Naive thymus-derived CD8-positive, alpha-beta T cell (primary cell): ENCODE data around the gene YWHAQ. TPM values are rescaled to one million over a fixed set of nuclear protein-coding genes. Genes with fewer than 3 reads are reported as not detected.

ENCODE experiments used
- ATAC-seq, 2 donors: fragments of 150-1000 bp; cut with Tn5 transposase in 1 of 2; sonication (Bioruptor Pico), chemical (Tn5 transposase) in 1 of 2; 1 replicate in 1 of 2; 2 replicates in 1 of 2; pipeline ENCODE4 v1.10.0; 2021; ENCODE audit warnings: mild to moderate bottlenecking in 2 of 2, moderate library complexity in 2 of 2
- POLR2A ChIA-PET: fragments of 350-600 bp; sonication (Branson Sonifier 250); formaldehyde crosslinking; loops from one replicate; lab custom pipeline; 2021; ENCODE audit warnings: antibody characterized with exemption; lab: Charles Lee
- DNase-seq, 10 donors: peaks; one replicate each; pipeline versions ENCODE4 v3.0.0 to v3.0.0-alpha.2; 2020 to 2022
- H3K27ac Mint-ChIP-seq, 10 donors: one replicate each; pipeline ENCODE4 v1.8.0; 2020 to 2022; ENCODE audit warnings: mild to moderate bottlenecking in 10 of 10, mixed read lengths in 10 of 10, moderate library complexity in 4 of 10, inconsistent platforms in 1 of 10
- H3K27me3 Mint-ChIP-seq, 5 donors: one replicate each; pipeline ENCODE4 v1.8.0; 2021 to 2022; ENCODE audit warnings: mixed read lengths in 5 of 5
- H3K36me3 Mint-ChIP-seq, 3 donors: one replicate each; pipeline ENCODE4 v1.8.0; 2020 to 2022; ENCODE audit warnings: mixed read lengths in 3 of 3, mild to moderate bottlenecking in 2 of 3, inconsistent platforms in 1 of 3
- H3K4me1 Mint-ChIP-seq, 4 donors: one replicate each; pipeline ENCODE4 v1.8.0; 2021 to 2022; ENCODE audit warnings: mixed read lengths in 4 of 4
- H3K4me3 Mint-ChIP-seq, 10 donors: one replicate each; pipeline ENCODE4 v1.8.0; 2020 to 2022; ENCODE audit warnings: mild to moderate bottlenecking in 10 of 10, mixed read lengths in 10 of 10, moderate library complexity in 6 of 10, inconsistent platforms in 1 of 10
- H3K9me3 Mint-ChIP-seq, 9 donors: one replicate each; pipeline ENCODE4 v1.8.0; 2020 to 2022; ENCODE audit warnings: mixed read lengths in 9 of 9, mild to moderate bottlenecking in 3 of 9, inconsistent platforms in 1 of 9, moderate library complexity in 1 of 9
- polyA plus RNA-seq, 3 donors: library from polyadenylated mRNA; unstranded; fragments of 300-500 nt; fragmentation: Illumina TruSeq; gene quantifications; one replicate each; pipeline ENCODE4 v1.2.3, GENCODE V29; 2021
- total RNA-seq, 8 experiments: library from RNA in 2 of 8; stranded (reverse) in 2 of 8; gene quantifications; one replicate each; pipeline ENCODE4 v1.2.3 and lab custom pipeline; 2021 to 2026

The YWHAQ gene
- total RNA-seq (100 to 1,000 TPM in 1 of 2 experiments, 10 to 100 TPM in 1; 99.2 to 113 TPM), polyA plus RNA-seq (100 to 1,000 TPM; 195 to 348 (median 236) TPM), total RNA-seq (lab: John Stamatoyannopoulos, UW) (106 to 750 (median 156) reads per million in 6 experiments)

DNA sequence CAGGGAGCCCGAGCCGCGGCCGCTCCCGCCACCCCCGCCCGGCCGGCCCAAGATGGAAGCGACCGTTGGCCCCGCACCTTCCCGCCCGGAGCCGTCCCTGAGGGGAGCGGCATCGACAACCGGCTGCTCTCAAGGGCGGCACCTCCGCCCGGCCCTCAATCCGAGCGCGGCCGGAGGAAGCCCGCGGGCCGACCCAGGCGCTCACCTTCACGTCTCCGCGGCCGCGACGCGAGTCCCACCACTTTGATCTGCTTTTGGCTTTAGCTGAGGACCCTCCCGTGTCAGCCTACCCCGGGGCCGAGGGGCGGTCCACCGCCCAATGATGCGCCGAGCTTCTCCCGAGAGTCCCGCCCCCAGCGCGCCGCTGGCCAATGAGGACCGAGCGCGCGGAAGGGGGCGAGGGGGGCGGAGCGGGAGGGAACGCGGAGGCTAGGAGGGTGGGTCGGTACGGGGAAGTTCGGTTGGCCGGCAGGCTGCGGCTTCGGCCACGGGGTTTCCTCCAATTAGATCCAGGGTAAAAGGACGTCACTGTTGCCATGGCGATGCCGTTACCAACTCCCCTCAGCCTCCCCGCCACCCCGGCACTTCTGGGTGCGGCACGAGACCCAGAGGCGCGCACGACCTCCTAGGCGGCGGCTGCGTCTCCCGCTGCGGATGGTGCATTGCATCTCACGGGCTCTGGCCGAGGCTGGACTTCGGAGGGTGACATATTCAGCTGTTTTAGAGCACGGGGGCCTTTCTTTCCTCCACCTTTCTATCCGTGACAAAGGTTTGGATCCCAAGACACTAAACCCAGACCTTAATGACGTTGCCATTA lies at the start of gene YWHAQ:
Gene YWHAQ (minus strand): TSS at position 262 of the 817 bp plus-strand sequence. CDS start 545 bp downstream, outside the sequence.
- Mint-ChIP-seq H3K27me3 (no peaks in the 10 kb centered on the region), H3K36me3 (peaks cover 0 to 33% (median 10%) of the 10 kb centered on the region in 3 donors), H3K27ac (peak within 1 kb of the TSS; percentile 80 to 97 (median 95)), H3K9me3 (no peaks in the 10 kb centered on the region), H3K4me3 (peak within 1 kb of the TSS; percentile 90 to 97 (median 94)), H3K4me1 (peaks cover 19 to 56% (median 51%) of the 10 kb centered on the region in 4 donors)
- ATAC-seq (peak; percentile 86 to 88), DNase-seq (peak; percentile 94 to 99 (median 96))
- POLR2A ChIA-PET = interaction anchor here (0.6 to 3.5 kb wide), 14 partner anchors 12 to 212 kb away, joined by 3 to 30 read pairs (median 4); partner anchors contain the start of genes ADAM17, CPSF3, IAH1 and ITGB1BP1

DNA sequence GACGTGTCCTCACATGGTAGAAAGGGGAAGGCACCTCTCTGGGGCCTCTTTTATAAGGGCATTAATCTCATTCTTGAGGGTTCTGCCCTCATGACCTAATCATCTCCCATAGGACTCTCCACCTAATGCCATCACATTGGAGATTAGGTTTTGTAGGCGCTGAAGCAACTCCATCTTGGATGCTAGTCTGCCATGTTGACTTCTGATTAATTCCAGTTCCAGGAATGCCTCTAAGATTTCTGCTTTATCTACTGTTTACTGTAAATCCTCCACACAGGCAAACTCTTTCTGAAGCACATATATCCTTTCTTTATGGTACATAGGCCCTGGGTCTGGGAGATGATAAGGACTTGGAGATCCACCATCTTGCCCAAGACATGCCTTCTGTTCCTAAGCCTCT lies 49.3 kb upstream of the YWHAQ start:
- Mint-ChIP-seq H3K36me3 (no peaks in the 10 kb centered on the region), H3K9me3 (no peaks in the 10 kb centered on the region), H3K27me3 (peaks cover 0 to 8% (median 2%) of the 10 kb centered on the region in 5 donors), H3K27ac (peak overlapping the region in 1 of 10 donors; percentile 15), H3K4me3 (no peak overlapping the region), H3K4me1 (peaks cover 6 to 18% (median 6%) of the 10 kb centered on the region in 4 donors)
- ATAC-seq (no peak), DNase-seq (no peak)
- POLR2A ChIA-PET = no interaction called here

DNA sequence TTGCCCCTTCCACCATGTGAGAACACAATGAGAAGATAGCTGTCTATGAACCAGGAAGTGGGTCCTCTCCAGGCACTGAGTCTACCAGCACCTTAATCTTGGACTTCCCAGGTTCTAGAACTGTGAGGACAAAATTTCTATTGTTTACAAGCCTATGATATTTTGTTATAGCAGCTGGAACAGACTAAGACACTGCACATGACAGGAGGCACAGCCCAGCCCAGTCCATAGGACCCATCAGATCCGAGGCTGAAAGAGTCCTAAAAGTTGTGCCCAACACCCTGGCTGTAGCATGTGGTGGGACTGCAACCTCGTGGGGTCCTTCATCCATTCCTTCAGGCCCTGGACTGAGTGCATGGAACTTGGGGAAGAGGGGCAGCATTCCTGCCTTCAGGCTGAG lies 48.4 kb upstream of the YWHAQ start:
- no peak overlapping the region for H3K4me3 Mint-ChIP-seq
- ATAC-seq (no peak), DNase-seq (no peak)
- H3K4me1 Mint-ChIP-seq = peaks cover 6 to 18% (median 6%) of the 10 kb centered on the region in 4 donors
- no peaks in the 10 kb centered on the region for H3K36me3 Mint-ChIP-seq
- H3K27ac Mint-ChIP-seq = no peak overlapping the region
- no peaks in the 10 kb centered on the region for H3K9me3 Mint-ChIP-seq
- POLR2A ChIA-PET = no interaction called here
- peaks cover 0 to 8% (median 2%) of the 10 kb centered on the region in 5 donors for H3K27me3 Mint-ChIP-seq

DNA sequence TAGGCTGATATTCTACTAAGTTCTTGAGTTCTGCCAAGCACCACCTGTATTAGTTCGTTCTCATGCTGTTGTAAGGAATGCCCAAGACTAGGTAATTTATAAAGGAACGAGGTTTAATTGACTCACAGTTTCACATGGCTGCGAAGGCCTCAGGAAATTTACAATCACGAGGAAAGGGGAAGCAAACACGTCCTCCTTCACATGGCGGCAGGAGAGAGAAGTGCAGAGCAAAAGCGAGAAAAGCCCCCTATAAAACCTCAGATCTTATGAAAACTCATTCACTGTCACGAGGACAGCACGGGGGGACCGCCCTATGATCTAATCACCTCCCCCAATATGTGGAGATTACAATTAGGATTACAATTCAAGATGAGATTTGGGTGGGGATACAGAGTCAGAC lies 47.7 kb upstream of the YWHAQ start:
- no peak overlapping the region for H3K27ac Mint-ChIP-seq
- H3K9me3 Mint-ChIP-seq = no peaks in the 10 kb centered on the region
- H3K27me3 Mint-ChIP-seq = peaks cover 0 to 8% (median 2%) of the 10 kb centered on the region in 5 donors
- H3K36me3 Mint-ChIP-seq = no peaks in the 10 kb centered on the region
- no peak for DNase-seq
- no peak for ATAC-seq
- H3K4me3 Mint-ChIP-seq = no peak overlapping the region
- H3K4me1 Mint-ChIP-seq = peaks cover 6 to 18% (median 6%) of the 10 kb centered on the region in 4 donors
- POLR2A ChIA-PET = no interaction called here

DNA sequence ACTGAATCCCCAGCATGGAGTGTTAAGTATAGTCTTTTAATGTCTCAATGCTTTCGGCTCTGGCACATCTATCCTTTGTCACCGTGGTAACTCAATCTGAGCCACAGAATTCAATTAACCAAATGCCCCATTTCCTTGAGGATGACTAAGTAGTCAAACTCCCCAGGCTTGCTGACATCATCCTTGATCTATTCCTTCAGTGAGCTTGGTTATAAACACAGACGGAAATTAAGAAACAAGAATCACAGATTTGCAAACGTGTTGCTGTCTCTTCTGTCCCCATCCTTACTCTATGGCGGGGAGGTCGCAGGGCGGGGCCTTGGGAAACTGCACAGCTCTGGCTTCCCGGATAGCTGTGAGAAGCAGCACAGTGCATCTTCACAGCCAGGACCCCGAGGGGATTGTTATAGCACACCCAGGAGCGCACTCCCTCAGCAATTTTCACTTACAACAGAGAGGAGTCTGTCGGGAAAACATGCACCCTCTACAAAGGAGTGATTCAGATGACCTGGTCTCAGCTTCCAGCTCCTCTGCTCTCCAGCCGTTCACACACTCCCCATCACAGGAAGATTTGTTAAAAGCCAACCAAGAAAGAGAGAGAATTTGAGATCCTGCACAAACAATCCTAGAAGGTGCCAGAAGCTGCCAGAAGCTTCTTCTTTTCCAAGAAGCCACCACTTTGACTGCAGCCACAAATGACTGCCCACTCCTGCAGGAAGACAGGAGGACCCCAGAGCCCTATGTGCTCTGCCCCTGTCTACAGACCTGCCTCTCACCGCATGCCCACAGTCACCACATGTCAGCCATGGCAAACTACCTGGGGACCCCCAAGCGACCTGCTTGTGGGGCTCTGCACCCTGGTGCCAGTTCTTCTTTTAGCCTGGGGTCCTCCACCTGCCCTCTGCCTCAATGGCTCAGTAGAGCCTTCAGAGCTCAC lies 44.9 kb upstream of the YWHAQ start:
- DNase-seq (no peak), ATAC-seq (no peak)
- Mint-ChIP-seq H3K4me1 (peaks cover 2 to 6% (median 5%) of the 10 kb centered on the region in 4 donors), H3K36me3 (no peaks in the 10 kb centered on the region), H3K27ac (no peak overlapping the region), H3K9me3 (no peaks in the 10 kb centered on the region), H3K27me3 (peaks cover 0 to 6% (median 2%) of the 10 kb centered on the region in 5 donors), H3K4me3 (no peak overlapping the region)
- POLR2A ChIA-PET = no interaction called here

DNA sequence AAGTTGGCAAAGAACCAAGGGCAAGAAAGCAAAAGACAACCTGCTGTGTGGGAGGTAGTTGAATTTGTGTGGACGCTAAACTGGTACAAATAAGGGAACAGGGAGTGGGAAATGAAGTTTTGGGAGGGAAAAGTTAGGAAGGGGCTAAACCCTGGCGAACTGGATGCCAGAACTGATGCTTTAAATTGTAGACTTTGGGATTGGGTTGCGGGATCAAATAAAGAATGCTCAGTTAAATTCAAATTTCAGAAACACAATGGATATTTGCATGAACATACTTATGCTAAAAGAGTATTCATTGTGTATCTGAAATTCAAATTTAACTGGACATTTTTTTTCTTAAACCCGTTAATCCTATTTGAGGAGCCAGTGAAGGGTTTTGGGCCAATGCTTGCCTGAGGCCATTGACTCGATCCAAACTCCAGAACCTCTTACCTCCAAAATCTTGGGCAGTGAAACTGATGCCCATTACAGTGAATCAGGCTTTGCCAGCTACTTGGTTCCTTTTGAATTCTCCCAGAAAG lies 44.2 kb upstream of the YWHAQ start:
- Mint-ChIP-seq H3K9me3 (no peaks in the 10 kb centered on the region), H3K4me1 (peaks cover 0 to under 1% (median 0%) of the 10 kb centered on the region in 4 donors), H3K27ac (no peak overlapping the region), H3K27me3 (peaks cover 0 to 2% (median 0%) of the 10 kb centered on the region in 5 donors), H3K4me3 (no peak overlapping the region), H3K36me3 (no peaks in the 10 kb centered on the region)
- DNase-seq (no peak), ATAC-seq (no peak)
- POLR2A ChIA-PET = no interaction called here

DNA sequence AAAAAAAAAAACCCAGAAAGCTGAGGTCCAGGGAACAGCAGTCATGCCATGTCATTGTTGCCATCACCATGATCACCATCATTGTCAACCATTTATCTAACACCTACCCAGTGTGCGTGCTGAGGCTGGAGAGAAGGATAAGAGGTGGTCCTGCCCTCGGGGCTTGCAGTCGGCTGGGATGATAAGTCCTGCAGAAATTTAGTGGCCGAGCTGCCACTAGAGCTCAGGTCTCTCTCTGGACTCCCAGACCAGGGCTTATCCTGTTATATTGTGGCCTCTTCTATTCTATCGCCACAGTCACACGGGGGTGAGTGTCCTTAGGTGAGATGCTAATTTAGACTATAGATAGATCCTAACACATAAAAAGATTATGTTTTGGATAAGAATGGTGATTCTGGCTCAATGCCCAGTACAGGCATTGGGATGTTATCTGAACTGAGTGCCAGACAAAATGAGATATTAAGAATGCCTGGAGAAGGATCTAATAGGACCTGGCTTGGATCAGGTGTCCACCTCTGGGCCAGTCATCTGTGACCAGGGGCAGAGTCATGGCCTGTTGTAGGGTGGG lies 43.2 kb upstream of the YWHAQ start:
- H3K4me1 Mint-ChIP-seq = no peaks in the 10 kb centered on the region
- POLR2A ChIA-PET = no interaction called here
- no peak overlapping the region for H3K4me3 Mint-ChIP-seq

DNA sequence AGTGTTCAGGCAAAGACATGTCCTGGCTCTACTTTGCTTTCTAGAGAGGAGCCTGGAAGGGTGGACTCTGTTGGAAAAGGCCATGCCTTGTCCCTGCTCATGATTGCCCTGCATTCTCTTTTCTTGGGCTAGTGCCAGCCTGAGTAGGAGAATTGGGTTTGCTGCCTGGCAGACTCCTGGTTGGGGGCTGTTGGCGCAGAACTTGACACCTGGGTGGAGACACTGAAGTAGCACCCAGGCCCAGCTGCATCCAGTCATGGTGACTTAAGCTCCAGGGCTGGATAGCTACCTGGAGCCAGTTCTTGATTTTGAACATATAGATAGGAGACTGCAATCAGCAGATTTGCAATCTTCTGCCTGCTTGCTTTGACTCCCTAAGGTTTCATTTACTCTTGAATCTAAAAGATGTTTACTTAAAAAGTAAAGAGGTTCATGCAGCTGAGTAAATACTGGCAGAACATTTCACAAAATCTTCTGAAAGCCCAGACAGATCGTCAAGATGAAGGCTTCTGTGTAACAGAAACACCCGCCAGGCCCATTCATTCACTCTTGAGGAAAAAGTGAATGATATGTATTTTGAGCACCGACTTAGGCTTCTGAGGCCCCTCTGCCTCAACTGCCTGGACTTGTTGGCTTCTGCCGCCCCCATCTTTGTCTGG lies 38.0 kb upstream of the YWHAQ start:
- H3K36me3 Mint-ChIP-seq = no peaks in the 10 kb centered on the region
- H3K27ac Mint-ChIP-seq = peak overlapping the region in 1 of 10 donors; percentile 81
- peaks cover 0 to 3% (median 0%) of the 10 kb centered on the region in 4 donors for H3K4me1 Mint-ChIP-seq
- ATAC-seq (no peak), DNase-seq (no peak)
- POLR2A ChIA-PET = no interaction called here
- no peaks in the 10 kb centered on the region for H3K27me3 Mint-ChIP-seq
- H3K9me3 Mint-ChIP-seq = no peaks in the 10 kb centered on the region
- no peak overlapping the region for H3K4me3 Mint-ChIP-seq

More for the DNA sequence above, 43.2 kb upstream of the YWHAQ start:
- Mint-ChIP-seq H3K36me3 (no peaks in the 10 kb centered on the region), H3K27ac (peak overlapping the region in 1 of 10 donors; percentile 27), H3K9me3 (no peaks in the 10 kb centered on the region), H3K27me3 (peaks cover 0 to 2% (median 0%) of the 10 kb centered on the region in 5 donors)
- no peak for DNase-seq
- no peak for ATAC-seq

DNA sequence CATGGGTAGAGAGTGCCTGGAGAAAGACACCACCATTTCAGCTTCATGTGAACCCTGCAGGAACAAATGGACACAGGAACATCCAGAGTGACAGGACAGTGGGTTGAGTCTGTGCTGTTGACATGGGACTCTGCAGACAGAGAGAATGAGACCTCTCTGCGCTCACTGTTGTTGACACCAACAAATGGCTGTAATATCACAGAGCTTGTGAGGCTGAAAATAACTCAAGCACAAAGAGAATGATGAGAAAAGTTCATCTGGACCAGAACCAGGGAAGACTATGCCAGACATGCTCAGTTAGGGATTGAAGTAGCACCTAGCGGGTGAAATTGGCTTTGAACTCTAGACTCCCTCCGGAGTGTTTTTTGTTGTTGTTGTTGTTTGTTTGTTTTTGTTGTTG lies 37.0 kb upstream of the YWHAQ start:
- Mint-ChIP-seq H3K4me1 (peaks cover 0 to 7% (median 0%) of the 10 kb centered on the region in 4 donors), H3K27me3 (no peaks in the 10 kb centered on the region), H3K4me3 (no peak overlapping the region), H3K36me3 (no peaks in the 10 kb centered on the region), H3K27ac (no peak overlapping the region), H3K9me3 (no peaks in the 10 kb centered on the region)
- ATAC-seq (no peak), DNase-seq (no peak)
- POLR2A ChIA-PET = no interaction called here

DNA sequence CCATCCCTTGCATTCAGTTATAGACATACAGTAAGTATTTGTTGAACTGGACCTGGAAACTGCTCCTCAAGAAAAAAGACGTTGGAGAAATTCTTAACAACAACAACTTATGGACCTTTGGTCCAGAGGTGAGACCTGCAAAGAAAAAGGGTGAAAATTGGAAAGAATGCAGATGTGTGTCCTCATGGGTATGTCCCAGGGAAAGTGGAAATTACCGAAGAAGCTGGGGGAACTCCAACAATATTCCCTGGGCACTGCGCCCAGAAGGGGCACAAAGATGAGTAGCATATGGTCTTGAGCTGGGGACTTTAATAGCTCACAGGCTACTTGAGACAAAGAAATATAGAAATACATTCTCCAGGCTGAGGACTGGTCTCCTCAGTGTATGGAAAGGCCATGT lies 35.5 kb upstream of the YWHAQ start:
- peaks cover 0 to 7% (median 0%) of the 10 kb centered on the region in 4 donors for H3K4me1 Mint-ChIP-seq
- ATAC-seq (no peak), DNase-seq (no peak)
- POLR2A ChIA-PET = no interaction called here
- H3K9me3 Mint-ChIP-seq = no peaks in the 10 kb centered on the region
- H3K27me3 Mint-ChIP-seq = no peaks in the 10 kb centered on the region
- H3K36me3 Mint-ChIP-seq = no peaks in the 10 kb centered on the region
- H3K4me3 Mint-ChIP-seq = no peak overlapping the region
- H3K27ac Mint-ChIP-seq = peak overlapping the region in 1 of 10 donors; percentile 42

DNA sequence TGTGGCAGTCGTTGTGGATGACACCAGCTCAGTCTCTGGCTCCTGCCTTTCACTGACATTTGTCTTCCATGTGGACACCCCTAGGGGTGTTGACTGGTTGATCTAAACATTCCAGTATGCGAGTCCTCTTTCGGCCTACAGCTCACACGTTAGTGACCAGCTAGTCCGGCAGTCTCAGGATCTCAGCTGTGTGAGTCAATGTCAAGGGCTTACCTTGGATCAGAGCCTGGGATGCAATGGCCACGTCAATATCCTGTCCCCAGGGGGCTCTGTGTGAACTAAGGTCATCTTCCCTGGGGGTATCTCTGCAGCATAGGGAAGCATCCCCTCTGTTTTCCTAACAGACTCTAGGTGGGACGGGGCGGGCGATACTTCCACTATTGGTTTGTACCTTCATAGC lies 35.1 kb upstream of the YWHAQ start:
- Mint-ChIP-seq H3K9me3 (no peaks in the 10 kb centered on the region), H3K27ac (peak overlapping the region in 1 of 10 donors; percentile 42)

More for the DNA sequence above, 35.1 kb upstream of the YWHAQ start:
- Mint-ChIP-seq H3K4me1 (peaks cover 0 to 7% (median under 1%) of the 10 kb centered on the region in 4 donors), H3K4me3 (no peak overlapping the region), H3K36me3 (no peaks in the 10 kb centered on the region), H3K27me3 (no peaks in the 10 kb centered on the region)
- POLR2A ChIA-PET = no interaction called here
- no peak for DNase-seq
- ATAC-seq = no peak
